ENCODE results near the gene SEMA4A. TPM values are rescaled to one million over a fixed set of nuclear protein-coding genes. Genes with fewer than 3 reads are reported as not detected.

Gene SEMA4A
- total RNA-seq, 4 donors from 2014 or later = 3.1 to 8.2 (median 4.1) TPM; not detected in 1

- intact Hi-C loops (cut with DNase I; ENCODE audit: low total_unique reads) = no loop called here
- Histone ChIP-seq H3K27ac (no peak overlapping the region), H3K36me3 (no peaks in the 10 kb centered on the region), H3K27me3 (no peaks in the 10 kb centered on the region), H3K4me1 (peaks cover 0 to 4% of the 10 kb centered on the region in 2 donors), H3K9me3 (no peaks in the 10 kb centered on the region), H3K4me3 (no peak overlapping the region)
- DNase-seq = no peak
- TF ChIP-seq CTCF (IDR thresholded peaks at IDR 0.05) (no peak), POLR2A (IDR thresholded peaks at IDR 0.05) (no peak)
Observed at GRCh38 chr1:156191292-156191964, 38.0 kb downstream of the SEMA4A start.

GRCh38 chr1:156193208-156193487 is 39.8 kb downstream of the SEMA4A start:
- TF ChIP-seq CTCF (IDR thresholded peaks at IDR 0.05) = no peak
- TF ChIP-seq POLR2A (IDR thresholded peaks at IDR 0.05) = no peak

GRCh38 chr1:156193488-156194299 is 40.3 kb downstream of the SEMA4A start, which contains the start of gene SLC25A44:
Gene SLC25A44 (plus strand): TSS chr1:156194104. CDS start chr1:156199848, 5,744 bp downstream.
- TF ChIP-seq CTCF (IDR thresholded peaks at IDR 0.05) (peak; percentile 43 to 66 (median 55)), POLR2A (IDR thresholded peaks at IDR 0.05) (peak; percentile 60 to 63)
- peak within 1 kb of the TSS; percentile 73 to 80 for H3K4me3 ChIP-seq
- DNase-seq = peak; percentile 98 to 99
- peaks cover 0 to 4% of the 10 kb centered on the region in 2 donors for H3K4me1 ChIP-seq
- no peaks in the 10 kb centered on the region for H3K27me3 ChIP-seq
- intact Hi-C loops (cut with DNase I; ENCODE audit: low total_unique reads) = no loop called here
- no peaks in the 10 kb centered on the region for H3K9me3 ChIP-seq
- peak within 1 kb of the TSS; percentile 76 to 77 for H3K27ac ChIP-seq
- H3K36me3 ChIP-seq = no peaks in the 10 kb centered on the region

More at GRCh38 chr1:156193208-156193487, 39.8 kb downstream of the SEMA4A start:
- no peak for DNase-seq
- Histone ChIP-seq H3K4me1 (peaks cover 0 to 4% of the 10 kb centered on the region in 2 donors), H3K27ac (peak overlapping the region; percentile 73 to 76), H3K4me3 (peak overlapping the region; percentile 73 to 80), H3K9me3 (no peaks in the 10 kb centered on the region), H3K27me3 (no peaks in the 10 kb centered on the region), H3K36me3 (no peaks in the 10 kb centered on the region)
- intact Hi-C loops (cut with DNase I; ENCODE audit: low total_unique reads) = no loop called here

GRCh38 chr1:156194300-156194652 is 40.9 kb downstream of the SEMA4A start:
- intact Hi-C loops (cut with DNase I; ENCODE audit: low total_unique reads) = no loop called here
- no peaks in the 10 kb centered on the region for H3K27me3 ChIP-seq
- no peak for DNase-seq
- H3K4me3 ChIP-seq = peak overlapping the region; percentile 73 to 80
- H3K27ac ChIP-seq = peak overlapping the region; percentile 76 to 77
- no peaks in the 10 kb centered on the region for H3K9me3 ChIP-seq
- H3K36me3 ChIP-seq = no peaks in the 10 kb centered on the region
- TF ChIP-seq CTCF (IDR thresholded peaks at IDR 0.05) (no peak), POLR2A (IDR thresholded peaks at IDR 0.05) (no peak)
- H3K4me1 ChIP-seq = peaks cover 0 to 4% of the 10 kb centered on the region in 2 donors

GRCh38 chr1:156195853-156196252 is 42.5 kb downstream of the SEMA4A start:
- TF ChIP-seq POLR2A (IDR thresholded peaks at IDR 0.05) (no peak), CTCF (IDR thresholded peaks at IDR 0.05) (no peak)
- H3K4me1 ChIP-seq = peaks cover 0 to 4% of the 10 kb centered on the region in 2 donors
- no peaks in the 10 kb centered on the region for H3K27me3 ChIP-seq
- no peak overlapping the region for H3K4me3 ChIP-seq
- no peak overlapping the region for H3K27ac ChIP-seq
- no peaks in the 10 kb centered on the region for H3K9me3 ChIP-seq
- DNase-seq = no peak
- intact Hi-C loops (cut with DNase I; ENCODE audit: low total_unique reads) = no loop called here
- H3K36me3 ChIP-seq = no peaks in the 10 kb centered on the region

All from uterus (tissue), 4 donors.